GM10248 (cell line): ENCODE results near the gene EGFL6.

Experiments used
- CTCF ChIA-PET: fragments of 300-600 bp; sonication (Branson Sonifier 250); formaldehyde crosslinking; extraction: SDS; loops from one replicate; lab custom pipeline; 2021; ENCODE audit warnings: antibody characterized with exemption; lab: Yijun Ruan, JAX
- POLR2A ChIA-PET: fragments of 350-650 bp; sonication (Branson Sonifier 250); formaldehyde crosslinking; extraction: SDS; loops from one replicate; lab custom pipeline; 2020; ENCODE audit warnings: antibody characterized with exemption; lab: Yijun Ruan, JAX
- DNase-seq: peaks from one replicate; pipeline ENCODE4 v3.0.0; 2012; ENCODE audit errors: extremely low spot score
- TF ChIP-seq, protein P1 (sequence below): IDR thresholded peaks from 2 replicates; pipeline ENCODE4 v1.5.1; 2012; ENCODE audit warnings: mild to moderate bottlenecking, low read depth; ENCODE audit errors: extremely low read depth, missing control alignments, control extremely low read depth

Gene EGFL6

DNA sequence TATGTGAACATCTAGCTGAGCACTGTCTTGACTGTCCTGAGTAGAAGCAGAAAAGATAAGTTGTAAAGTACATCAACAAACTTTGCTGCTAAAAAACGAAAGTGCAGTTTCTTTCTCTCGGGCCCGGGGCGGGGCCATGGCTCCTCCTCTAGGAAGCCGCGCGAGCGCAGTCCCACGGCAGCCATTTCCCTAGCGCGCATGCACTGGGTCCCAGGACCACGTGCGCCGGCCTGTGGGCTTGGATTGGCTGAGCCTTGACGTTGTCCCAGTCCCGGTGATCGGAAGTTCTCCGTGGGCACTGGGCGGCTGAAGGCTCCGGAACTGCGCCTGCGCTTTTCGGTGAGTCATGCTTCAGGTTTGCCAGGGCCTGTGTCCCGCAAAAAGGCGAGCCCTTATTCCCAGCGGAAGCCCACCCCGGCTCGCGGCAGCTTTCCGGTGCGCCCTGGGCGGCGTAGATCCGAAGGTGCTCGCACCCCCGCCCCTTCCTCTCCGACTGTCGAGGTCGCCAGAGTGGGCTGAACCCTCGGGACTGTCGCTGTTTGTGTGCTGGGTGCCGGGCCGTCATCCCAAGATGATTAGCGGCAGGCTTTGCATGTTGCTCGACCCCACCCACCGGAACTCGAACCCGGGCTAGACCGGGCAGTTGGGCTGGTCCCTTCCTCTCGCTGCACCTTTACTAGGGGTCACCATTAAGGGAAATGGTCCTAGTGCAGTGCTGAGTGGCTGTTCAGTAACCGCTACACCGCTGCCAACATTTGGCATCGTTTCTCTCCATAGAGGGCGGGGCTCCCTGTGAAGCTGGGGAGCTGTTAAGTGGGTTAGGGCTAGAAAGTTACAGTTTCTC is 83.7 kb downstream of the EGFL6 start, which contains the start of gene TCEANC:
TCEANC (plus strand) TSS at position 292 of the 844 bp plus-strand sequence. CDS start 9,368 bp downstream, outside the sequence.
- TF ChIP-seq, protein P1, sequence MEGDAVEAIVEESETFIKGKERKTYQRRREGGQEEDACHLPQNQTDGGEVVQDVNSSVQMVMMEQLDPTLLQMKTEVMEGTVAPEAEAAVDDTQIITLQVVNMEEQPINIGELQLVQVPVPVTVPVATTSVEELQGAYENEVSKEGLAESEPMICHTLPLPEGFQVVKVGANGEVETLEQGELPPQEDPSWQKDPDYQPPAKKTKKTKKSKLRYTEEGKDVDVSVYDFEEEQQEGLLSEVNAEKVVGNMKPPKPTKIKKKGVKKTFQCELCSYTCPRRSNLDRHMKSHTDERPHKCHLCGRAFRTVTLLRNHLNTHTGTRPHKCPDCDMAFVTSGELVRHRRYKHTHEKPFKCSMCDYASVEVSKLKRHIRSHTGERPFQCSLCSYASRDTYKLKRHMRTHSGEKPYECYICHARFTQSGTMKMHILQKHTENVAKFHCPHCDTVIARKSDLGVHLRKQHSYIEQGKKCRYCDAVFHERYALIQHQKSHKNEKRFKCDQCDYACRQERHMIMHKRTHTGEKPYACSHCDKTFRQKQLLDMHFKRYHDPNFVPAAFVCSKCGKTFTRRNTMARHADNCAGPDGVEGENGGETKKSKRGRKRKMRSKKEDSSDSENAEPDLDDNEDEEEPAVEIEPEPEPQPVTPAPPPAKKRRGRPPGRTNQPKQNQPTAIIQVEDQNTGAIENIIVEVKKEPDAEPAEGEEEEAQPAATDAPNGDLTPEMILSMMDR, result no peak
- DNase-seq, result peak; percentile 92
- POLR2A ChIA-PET, result no interaction called here
- CTCF ChIA-PET, result no interaction called here

- TF ChIP-seq, protein P1, result no peak
- CTCF ChIA-PET, result no interaction called here
- POLR2A ChIA-PET, result no interaction called here
- no peak for DNase-seq
Measured at GRCh38 chrX:13654116-13654515, 84.7 kb downstream of the EGFL6 start.

DNA sequence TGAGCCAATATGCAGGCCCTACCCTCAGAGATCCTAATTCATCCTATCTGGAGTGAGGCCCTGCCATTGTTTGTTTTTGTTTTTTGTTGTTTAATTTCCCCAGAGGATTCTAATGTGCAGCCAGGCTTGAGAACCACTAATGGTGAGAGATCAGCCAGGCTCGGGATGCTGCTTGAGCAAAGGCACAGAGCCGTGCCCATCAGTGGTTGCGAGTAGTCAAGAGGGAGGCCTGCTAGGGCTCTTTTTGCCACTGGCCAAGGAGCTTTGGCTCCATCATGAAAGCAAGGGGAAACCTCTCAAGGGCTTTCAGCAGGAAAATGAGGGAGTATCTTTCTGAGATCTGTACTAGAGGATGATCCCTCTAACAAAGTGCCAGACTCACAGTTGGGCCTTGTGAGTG is 86.3 kb downstream of the EGFL6 start:
- ChIA-PET CTCF (interaction anchor here (0.9 kb wide), 1 partner anchor 33 kb away, joined by 3 read pairs; no protein-coding TSS in a partner anchor), POLR2A (no interaction called here)
- TF ChIP-seq, protein P1, result no peak
- DNase-seq, result no peak

DNA sequence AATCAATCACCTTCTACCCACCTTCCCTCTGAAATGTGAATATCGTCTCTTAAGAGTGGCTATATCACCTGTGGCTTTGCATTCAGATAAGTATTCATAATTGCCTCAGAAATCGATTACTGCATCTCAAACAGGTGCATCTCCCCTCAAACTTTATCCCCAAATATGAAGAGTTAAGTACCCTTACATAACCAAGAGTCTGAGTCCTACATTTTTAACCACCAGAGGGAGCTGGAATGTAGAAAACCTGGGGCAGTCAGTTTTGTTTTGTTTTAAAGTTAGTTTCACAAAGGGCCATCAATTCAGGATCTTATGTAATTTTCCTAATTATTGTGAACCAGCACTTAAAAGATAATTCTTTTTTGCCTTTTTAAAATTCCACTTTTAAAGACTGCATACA is 89.2 kb downstream of the EGFL6 start:
- ChIA-PET POLR2A (no interaction called here), CTCF (interaction anchor here (1.0 to 1.6 kb wide), 4 partner anchors 34 to 89 kb away, joined by 4 to 7 read pairs (median 4); no protein-coding TSS in a partner anchor)
- TF ChIP-seq, protein P1, result peak; percentile 29
- peak; percentile 22 for DNase-seq

- TF ChIP-seq, protein P1, result no peak
- ChIA-PET CTCF (interaction anchor here (0.9 to 1.6 kb wide), 5 partner anchors 33 to 89 kb away, joined by 3 to 7 read pairs (median 4); no protein-coding TSS in a partner anchor), POLR2A (no interaction called here)
- no peak for DNase-seq
Measured at GRCh38 chrX:13659063-13659462, 89.7 kb downstream of the EGFL6 start.

DNA sequence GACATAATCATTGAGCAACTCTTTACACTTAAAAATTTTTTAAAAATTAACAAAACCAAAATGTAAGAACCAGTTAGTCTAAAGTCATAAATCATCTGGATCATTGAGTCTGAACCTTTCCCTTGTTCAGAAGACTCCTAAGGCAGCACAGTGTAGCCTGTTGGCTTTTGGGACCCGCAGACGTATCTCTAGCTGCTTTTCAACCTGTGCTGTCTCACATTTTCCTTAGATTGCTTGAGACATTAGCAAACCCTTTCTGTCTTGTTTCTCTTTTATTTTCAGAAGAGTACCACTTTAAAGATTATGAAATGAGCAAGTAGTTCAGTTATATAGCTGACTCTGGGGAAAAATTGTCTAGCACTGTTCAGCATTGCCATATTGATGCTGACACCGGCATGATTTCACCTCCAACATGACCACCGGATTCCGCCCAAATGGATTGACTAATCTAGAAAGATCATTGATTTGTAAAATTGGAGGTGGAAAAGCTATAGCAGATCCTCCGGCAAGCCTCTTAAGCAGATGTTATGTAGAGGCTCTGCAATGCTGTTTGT is 92.4 kb downstream of the EGFL6 start:
- CTCF ChIA-PET, result interaction anchor here (0.7 to 1.5 kb wide), 7 partner anchors 18 to 370 kb away, joined by 3 to 6 read pairs (median 4); no protein-coding TSS in a partner anchor
- DNase-seq, result no peak
- POLR2A ChIA-PET, result interaction anchor here (0.9 kb wide), 1 partner anchor 91 kb away, joined by 3 read pairs; no protein-coding TSS in a partner anchor
- TF ChIP-seq, protein P1, result no peak
